Upper lobe of left lung (tissue), 4 donors: ENCODE measurements around the gene BTN3A1.

Source experiments
- POLR2A ChIP-seq, 4 donors: fragments of 450-650 bp; IDR thresholded peaks; one replicate each; pipeline ENCODE4 v1.5.1; 2016 to 2017; ENCODE audit warnings: antibody characterized with exemption in 4 of 4, mild to moderate bottlenecking in 2 of 4
- POLR2AphosphoS5 ChIP-seq, 2 donors: sonication (generic); formaldehyde crosslinking; IDR thresholded peaks; one replicate each; pipeline ENCODE4 v1.5.1; 2017; ENCODE audit warnings: antibody characterized with exemption in 2 of 2
- TF ChIP-seq, protein P1 (sequence below), 6 experiments: fragments of 450-650 bp in 4 of 6; fragments of 200-600 bp in 2 of 6; sonication (generic) in 2 of 6; IDR thresholded peaks; one replicate each; pipeline ENCODE4 v1.5.1; 2016 to 2019; ENCODE audit warnings: antibody characterized with exemption in 6 of 6

DNA sequence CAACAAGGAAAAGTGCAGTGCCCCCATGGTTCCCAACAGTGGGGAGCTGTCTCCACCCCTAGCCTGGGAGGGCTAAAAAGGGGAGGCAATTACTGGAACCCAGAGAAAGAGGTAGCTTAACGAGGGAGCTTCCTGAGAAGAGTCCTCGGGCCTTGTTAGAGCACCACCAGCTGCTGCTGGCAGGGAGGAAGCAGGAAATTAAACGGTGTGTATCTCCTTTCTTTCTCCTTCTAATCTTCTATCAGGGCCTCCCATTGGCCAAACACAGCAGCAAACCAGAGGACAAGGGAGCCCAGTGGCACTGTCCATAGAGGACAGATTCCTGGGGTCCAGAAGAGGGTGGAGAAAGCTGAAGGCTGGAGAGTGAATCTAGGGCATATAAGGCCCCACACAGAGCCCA, 26.8 kb upstream of the BTN3A1 start:
- no peak for TF ChIP-seq POLR2A (IDR thresholded peaks at IDR 0.05)
- TF ChIP-seq, protein P1, sequence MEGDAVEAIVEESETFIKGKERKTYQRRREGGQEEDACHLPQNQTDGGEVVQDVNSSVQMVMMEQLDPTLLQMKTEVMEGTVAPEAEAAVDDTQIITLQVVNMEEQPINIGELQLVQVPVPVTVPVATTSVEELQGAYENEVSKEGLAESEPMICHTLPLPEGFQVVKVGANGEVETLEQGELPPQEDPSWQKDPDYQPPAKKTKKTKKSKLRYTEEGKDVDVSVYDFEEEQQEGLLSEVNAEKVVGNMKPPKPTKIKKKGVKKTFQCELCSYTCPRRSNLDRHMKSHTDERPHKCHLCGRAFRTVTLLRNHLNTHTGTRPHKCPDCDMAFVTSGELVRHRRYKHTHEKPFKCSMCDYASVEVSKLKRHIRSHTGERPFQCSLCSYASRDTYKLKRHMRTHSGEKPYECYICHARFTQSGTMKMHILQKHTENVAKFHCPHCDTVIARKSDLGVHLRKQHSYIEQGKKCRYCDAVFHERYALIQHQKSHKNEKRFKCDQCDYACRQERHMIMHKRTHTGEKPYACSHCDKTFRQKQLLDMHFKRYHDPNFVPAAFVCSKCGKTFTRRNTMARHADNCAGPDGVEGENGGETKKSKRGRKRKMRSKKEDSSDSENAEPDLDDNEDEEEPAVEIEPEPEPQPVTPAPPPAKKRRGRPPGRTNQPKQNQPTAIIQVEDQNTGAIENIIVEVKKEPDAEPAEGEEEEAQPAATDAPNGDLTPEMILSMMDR (IDR thresholded peaks at IDR 0.05), result no peak
- no peak for TF ChIP-seq POLR2AphosphoS5 (IDR thresholded peaks at IDR 0.05)
